ENCODE data around the gene RASSF9.

DNA sequence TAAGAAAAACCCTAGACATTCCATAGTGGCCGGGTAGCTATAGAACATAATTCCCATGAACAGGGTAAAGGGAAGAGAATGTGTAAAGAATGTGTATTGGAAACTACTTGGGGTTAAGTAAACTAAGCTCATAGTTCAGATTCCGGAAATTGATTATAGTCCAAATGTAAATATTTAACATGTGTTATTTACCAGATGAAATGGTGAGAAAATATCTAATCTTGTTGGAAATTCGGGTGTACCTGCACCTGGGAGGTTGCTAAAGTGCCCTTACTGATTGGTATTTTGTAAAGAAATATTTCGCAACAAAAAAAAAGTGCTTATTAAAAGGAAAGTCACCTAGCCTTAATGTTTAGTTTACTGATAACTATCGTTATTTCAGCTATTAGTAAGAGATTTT lies 14.4 kb downstream of the RASSF9 start:
- TF ChIP-seq, protein P1, sequence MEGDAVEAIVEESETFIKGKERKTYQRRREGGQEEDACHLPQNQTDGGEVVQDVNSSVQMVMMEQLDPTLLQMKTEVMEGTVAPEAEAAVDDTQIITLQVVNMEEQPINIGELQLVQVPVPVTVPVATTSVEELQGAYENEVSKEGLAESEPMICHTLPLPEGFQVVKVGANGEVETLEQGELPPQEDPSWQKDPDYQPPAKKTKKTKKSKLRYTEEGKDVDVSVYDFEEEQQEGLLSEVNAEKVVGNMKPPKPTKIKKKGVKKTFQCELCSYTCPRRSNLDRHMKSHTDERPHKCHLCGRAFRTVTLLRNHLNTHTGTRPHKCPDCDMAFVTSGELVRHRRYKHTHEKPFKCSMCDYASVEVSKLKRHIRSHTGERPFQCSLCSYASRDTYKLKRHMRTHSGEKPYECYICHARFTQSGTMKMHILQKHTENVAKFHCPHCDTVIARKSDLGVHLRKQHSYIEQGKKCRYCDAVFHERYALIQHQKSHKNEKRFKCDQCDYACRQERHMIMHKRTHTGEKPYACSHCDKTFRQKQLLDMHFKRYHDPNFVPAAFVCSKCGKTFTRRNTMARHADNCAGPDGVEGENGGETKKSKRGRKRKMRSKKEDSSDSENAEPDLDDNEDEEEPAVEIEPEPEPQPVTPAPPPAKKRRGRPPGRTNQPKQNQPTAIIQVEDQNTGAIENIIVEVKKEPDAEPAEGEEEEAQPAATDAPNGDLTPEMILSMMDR (IDR thresholded peaks at IDR 0.05 in 4 of 5, conservative IDR thresholded peaks at IDR 0.05 in 1 of 5), result no peak
- TF ChIP-seq POLR2A (IDR thresholded peaks at IDR 0.05), result no peak
